Pancreas (tissue), 10 donors: ENCODE measurements around the gene KRT15. TPM values are rescaled to one million over a fixed set of nuclear protein-coding genes. Genes with fewer than 3 reads are reported as not detected.

Experiments used
- ATAC-seq, 4 donors: fragments of 200-7000 bp; cut with Tn5 transposase; one replicate each; pipeline versions ENCODE4 v1.8.0 to v1.9.1; 2020; ENCODE audit warnings: mild to moderate bottlenecking in 4 of 4, moderate library complexity in 4 of 4
- DNase-seq, 6 donors: peaks; one replicate each; pipeline ENCODE4 v3.0.0-alpha.2; 2020
- FAIRE-seq: peaks from 2 replicates; lab custom pipeline; 2012; peaks lifted over from hg19 to GRCh38; lab: Jason Lieb, UNC
- H3K27ac ChIP-seq, 4 donors: fragments of 200-600 bp; sonication (generic); 1 replicate in 3 of 4; 2 replicates in 1 of 4; pipeline versions ENCODE4 v1.5.0 to v1.8.0; 2020
- H3K27me3 ChIP-seq, 4 donors: fragments of 200-600 bp; one replicate each; pipeline ENCODE4 v1.8.0; 2021
- H3K36me3 ChIP-seq, 3 donors: fragments of 200-600 bp; sonication (generic) in 1 of 3; one replicate each; pipeline versions ENCODE4 v1.5.0 to v1.8.0; 2020 to 2021
- H3K4me1 ChIP-seq, 3 donors: fragments of 200-600 bp; one replicate each; pipeline ENCODE4 v1.8.0; 2021
- H3K4me3 ChIP-seq, 4 donors: fragments of 200-600 bp; sonication (generic) in 2 of 4; one replicate each; pipeline versions ENCODE4 v1.5.0 to v1.8.0; 2020 to 2021
- H3K9me3 ChIP-seq, 4 donors: fragments of 200-600 bp; one replicate each; pipeline ENCODE4 v1.8.0; 2021
- CTCF ChIP-seq, 4 donors: fragments of 200-600 bp; sonication (generic) in 3 of 4; IDR thresholded peaks; one replicate each; pipeline versions ENCODE4 v1.5.0 to v1.8.0; 2021; ENCODE audit warnings: antibody characterized with exemption in 4 of 4
- WGBS, 2 donors: extraction: QIAGEN DNeasy Blood & Tissue Kit; methylation state at CpG; one replicate each; pipeline ENCODE4 v1.1.7; 2013; 5-methylcytosine and 5-hydroxymethylcytosine counted together
- intact Hi-C, 3 donors: fragments of 100-400 bp; cut with DNase I; formaldehyde crosslinking; loops; one replicate each; pipeline versions ENCODE4 v1.11.1 to v1.14.2; 2022
- microRNA-seq, 2 donors: library from miRNA; unstranded; fragments of <30 nt; microRNA quantifications; one replicate each; pipeline versions ENCODE4 to v1.1.0, GENCODE V29; 2019 to 2020
- polyA plus RNA-seq, 2 donors: library from polyadenylated mRNA; stranded (reverse); fragments of 200-250 nt; gene quantifications; one replicate each; pipeline ENCODE4 v1.2.3, GENCODE V29; 2013
- total RNA-seq, 6 donors: library from RNA; stranded (reverse); fragmentation: NEBNext Ultra II Directional in 4 of 6; extraction: Animal tissue kit (Norgen Biotek cat#: 25700) in 4 of 6; gene quantifications; one replicate each; pipeline versions ENCODE4 v1.2.1 to v1.2.4, GENCODE V29; 2021 to 2023
- donor health status: healthy with polysubstance abuse.
- donor health status: DM: no; HTN: no; CAD: no; lungs with moderate emphysema.
- donor health status: DM: no; HTN: no; CAD: no.
- donor health status: control.
- donor health status: control.
- donor health status: Bipolar disorder and iron deficiency.
- donor health status: DM: yes; HTN: yes; CAD: no.
- donor health status: DM: no; HTN: no; CAD: no.
- donor health status: DM: no; HTN: no; CAD: no.
- donor health status: DM: yes; HTN: yes; CAD: no.

Gene KRT15
- total and polyA plus RNA-seq, 8 donors: 0.20 to 1.4 (median 0.78) TPM

GRCh38 chr17:41464682-41465081, 54.0 kb downstream of the KRT15 start:
- no peak overlapping the region for H3K4me3 ChIP-seq
- no peaks in the 10 kb centered on the region for H3K4me1 ChIP-seq
- intact Hi-C loops: no loop called here
- ATAC-seq: peak; percentile 40 to 83 (median 78)
- H3K9me3 ChIP-seq: no peaks in the 10 kb centered on the region
- DNase-seq: peak in 2 of 6 donors; percentile 9 to 46
- 27 to 39% methylated on average over 6 of the region's 6 CpGs for WGBS, 2 donors
- TF ChIP-seq CTCF (IDR thresholded peaks at IDR 0.05): no peak
- H3K36me3 ChIP-seq: no peaks in the 10 kb centered on the region
- no peak overlapping the region for H3K27ac ChIP-seq
- H3K27me3 ChIP-seq: no peaks in the 10 kb centered on the region
- FAIRE-seq: no peak

- H3K27ac ChIP-seq: no peak overlapping the region
- H3K4me3 ChIP-seq: no peak overlapping the region
- H3K27me3 ChIP-seq: no peaks in the 10 kb centered on the region
- H3K36me3 ChIP-seq: no peaks in the 10 kb centered on the region
- FAIRE-seq: no peak
- no peaks in the 10 kb centered on the region for H3K9me3 ChIP-seq
- intact Hi-C loops: no loop called here
- no peak for DNase-seq
- no peak for TF ChIP-seq CTCF (IDR thresholded peaks at IDR 0.05)
- H3K4me1 ChIP-seq: no peaks in the 10 kb centered on the region
- no peak for ATAC-seq
- 72 to 84% methylated on average over 11 of the region's 11 CpGs for WGBS, 2 donors
Measured at GRCh38 chr17:41464173-41464572, 54.5 kb downstream of the KRT15 start.

- no peak for TF ChIP-seq CTCF (IDR thresholded peaks at IDR 0.05)
- no peak for ATAC-seq
Measured at GRCh38 chr17:41463746-41464145, 54.9 kb downstream of the KRT15 start.

More at GRCh38 chr17:41463746-41464145, 54.9 kb downstream of the KRT15 start:
- no peak for FAIRE-seq
- no peaks in the 10 kb centered on the region for H3K4me1 ChIP-seq
- H3K9me3 ChIP-seq: no peaks in the 10 kb centered on the region
- no peak overlapping the region for H3K4me3 ChIP-seq
- no peaks in the 10 kb centered on the region for H3K36me3 ChIP-seq
- WGBS, 2 donors: 80 to 87% methylated on average over 8 of the region's 8 CpGs
- no peak for DNase-seq
- no peaks in the 10 kb centered on the region for H3K27me3 ChIP-seq
- H3K27ac ChIP-seq: no peak overlapping the region
- intact Hi-C loops: no loop called here

Small RNA genes within 50 kb of the gene (microRNA-seq; reads per million reads assigned to microRNA genes)
- 0 reads per million in 2 donors for gene MIR6510

Other genes with a start within 250 kb of the KRT15 start
- gene KRTAP9-7, start 243.2 kb downstream of the KRT15 start, total RNA-seq: not detected
- not detected for gene KRTAP9-7, start 243.2 kb downstream of the KRT15 start, polyA plus RNA-seq
- gene KRTAP29-1, start 216.0 kb downstream of the KRT15 start, total RNA-seq: not detected
- not detected for gene KRTAP29-1, start 216.0 kb downstream of the KRT15 start, polyA plus RNA-seq
- gene KRTAP16-1, start 209.6 kb downstream of the KRT15 start, total RNA-seq: not detected
- not detected for gene KRTAP16-1, start 209.6 kb downstream of the KRT15 start, polyA plus RNA-seq
- not detected for gene KRTAP17-1, start 203.2 kb downstream of the KRT15 start, total RNA-seq
- not detected for gene KRTAP17-1, start 203.2 kb downstream of the KRT15 start, polyA plus RNA-seq
- not detected for gene KRT33A, start 168.1 kb downstream of the KRT15 start, total RNA-seq
- not detected for gene KRT33A, start 168.1 kb downstream of the KRT15 start, polyA plus RNA-seq
- not detected for gene KRT33B, start 149.1 kb downstream of the KRT15 start, total RNA-seq
- not detected for gene KRT33B, start 149.1 kb downstream of the KRT15 start, polyA plus RNA-seq
- not detected for gene KRT34, start 136.6 kb downstream of the KRT15 start, total RNA-seq
- not detected for gene KRT34, start 136.6 kb downstream of the KRT15 start, polyA plus RNA-seq
- gene KRT31, start 121.3 kb downstream of the KRT15 start, total RNA-seq: not detected
- gene KRT31, start 121.3 kb downstream of the KRT15 start, polyA plus RNA-seq: not detected
- gene KRT37, start 94.3 kb downstream of the KRT15 start, total RNA-seq: not detected
- not detected for gene KRT37, start 94.3 kb downstream of the KRT15 start, polyA plus RNA-seq
- not detected for gene KRT38, start 77.9 kb downstream of the KRT15 start, total RNA-seq
- gene KRT38, start 77.9 kb downstream of the KRT15 start, polyA plus RNA-seq: not detected
- gene KRT32, start 51.5 kb downstream of the KRT15 start, total RNA-seq: not detected
- gene KRT32, start 51.5 kb downstream of the KRT15 start, polyA plus RNA-seq: under 1 TPM in 1 of 2 donors, not detected in 1; 0.05 TPM
- gene KRT35, start 37.7 kb downstream of the KRT15 start, total RNA-seq: not detected
- not detected for gene KRT35, start 37.7 kb downstream of the KRT15 start, polyA plus RNA-seq
- not detected for gene KRT36, start 29.0 kb downstream of the KRT15 start, total RNA-seq
- not detected for gene KRT36, start 29.0 kb downstream of the KRT15 start, polyA plus RNA-seq
- under 1 TPM in 1 of 6 donors, not detected in 5; 0.39 TPM for gene KRT13, start 13.3 kb downstream of the KRT15 start, total RNA-seq
- 10 to 100 TPM in 1 of 2 donors, 1 to 10 TPM in 1; 5.3 to 11.9 TPM for gene KRT13, start 13.3 kb downstream of the KRT15 start, polyA plus RNA-seq
- gene KRT19, start 9.4 kb upstream of the KRT15 start, total RNA-seq: 100 to 1,000 TPM in 2 of 6 donors, 10 to 100 TPM in 4; 14.2 to 147 (median 47.9) TPM
- 10 to 100 TPM; 81.5 to 81.9 TPM for gene KRT19, start 9.4 kb upstream of the KRT15 start, polyA plus RNA-seq
- gene KRT9, start 53.2 kb upstream of the KRT15 start, total RNA-seq: not detected
- not detected for gene KRT9, start 53.2 kb upstream of the KRT15 start, polyA plus RNA-seq
- gene KRT14, start 68.0 kb upstream of the KRT15 start, total RNA-seq: under 1 TPM in 2 of 6 donors, not detected in 4; 0.26 to 0.28 TPM
- gene KRT14, start 68.0 kb upstream of the KRT15 start, polyA plus RNA-seq: under 1 TPM; 0.30 to 0.38 TPM
- under 1 TPM in 2 of 6 donors, not detected in 4; 0.15 to 0.32 TPM for gene KRT16, start 93.9 kb upstream of the KRT15 start, total RNA-seq
- under 1 TPM; 0.05 to 0.61 TPM for gene KRT16, start 93.9 kb upstream of the KRT15 start, polyA plus RNA-seq
- gene KRT17, start 105.7 kb upstream of the KRT15 start, total RNA-seq: 10 to 100 TPM in 1 of 6 donors, 1 to 10 TPM in 2, under 1 TPM in 3; 0.42 to 28.4 (median 1.0) TPM
- gene KRT17, start 105.7 kb upstream of the KRT15 start, polyA plus RNA-seq: 1 to 10 TPM; 2.6 to 7.0 TPM
- 100 to 1,000 TPM; 421 to 934 (median 592) TPM for gene EIF1, start 170.0 kb upstream of the KRT15 start, total RNA-seq
- 100 to 1,000 TPM; 316 to 590 TPM for gene EIF1, start 170.0 kb upstream of the KRT15 start, polyA plus RNA-seq
- not detected for gene GAST, start 193.4 kb upstream of the KRT15 start, total RNA-seq
- gene GAST, start 193.4 kb upstream of the KRT15 start, polyA plus RNA-seq: not detected
- gene HAP1, start 215.8 kb upstream of the KRT15 start, total RNA-seq: 1 to 10 TPM in 3 of 6 donors, under 1 TPM in 3; 0.13 to 1.6 (median 0.84) TPM
- 1 to 10 TPM; 2.6 to 4.2 TPM for gene HAP1, start 215.8 kb upstream of the KRT15 start, polyA plus RNA-seq